HG03095 (cell line): ENCODE measurements around the gene PRR7.
"Not testable (repeated sequence)": the region's sequence is repeated elsewhere in the genome, so short reads cannot be mapped to it uniquely, and the experiment has no call there.

ENCODE experiments used
- ATAC-seq: cut with Tn5 transposase; IDR thresholded peaks from one replicate; pipeline ENCODE4 v1.9.1; 2021; ENCODE audit warnings: moderate library complexity; ENCODE audit not compliant: unreplicated experiment

PRR7 gene

GRCh38 chr5:177479774-177480173, 33.2 kb downstream of the PRR7 start:
- no peak for ATAC-seq

- ATAC-seq: no peak
Measured at GRCh38 chr5:177482359-177482795, 35.8 kb downstream of the PRR7 start.

GRCh38 chr5:177483042-177483441, 36.4 kb downstream of the PRR7 start:
- ATAC-seq: no peak

- no peak for ATAC-seq
Measured at GRCh38 chr5:177483994-177484901, 37.6 kb downstream of the PRR7 start.

GRCh38 chr5:177484902-177485549, 38.4 kb downstream of the PRR7 start:
- ATAC-seq: no peak

GRCh38 chr5:177485753-177486152, 39.1 kb downstream of the PRR7 start:
- ATAC-seq: not testable (repeated sequence)

- no peak for ATAC-seq
Measured at GRCh38 chr5:177486256-177486655, 39.6 kb downstream of the PRR7 start.

GRCh38 chr5:177487144-177487543, 40.5 kb downstream of the PRR7 start:
- ATAC-seq: no peak

- no peak for ATAC-seq
Measured at GRCh38 chr5:177487975-177488374, 41.4 kb downstream of the PRR7 start.

- ATAC-seq: no peak
Measured at GRCh38 chr5:177489119-177489716, 42.6 kb downstream of the PRR7 start.

GRCh38 chr5:177490311-177490991, 43.8 kb downstream of the PRR7 start:
- no peak for ATAC-seq

- ATAC-seq: no peak
Measured at GRCh38 chr5:177490992-177491391, 44.4 kb downstream of the PRR7 start.

- no peak for ATAC-seq
Measured at GRCh38 chr5:177491429-177491945, 44.9 kb downstream of the PRR7 start.

GRCh38 chr5:177491983-177492746, 45.6 kb downstream of the PRR7 start:
- no peak for ATAC-seq

GRCh38 chr5:177492841-177493240, 46.2 kb downstream of the PRR7 start:
- ATAC-seq: no peak

- no peak for ATAC-seq
Measured at GRCh38 chr5:177493795-177494345, 47.3 kb downstream of the PRR7 start.

GRCh38 chr5:177494346-177495195, 48.0 kb downstream of the PRR7 start:
- ATAC-seq: no peak

GRCh38 chr5:177495243-177496060, 48.8 kb downstream of the PRR7 start:
- ATAC-seq: no peak
